T47D (cell line): ENCODE results near the gene TMEM41A.
"Not testable (repeated sequence)": the region's sequence is repeated elsewhere in the genome, so short reads cannot be mapped to it uniquely, and the experiment has no call there.

ENCODE experiments used
- DNase-seq, 2 experiments: peaks; one replicate each; pipeline versions ENCODE4 v3.0.0 to v3.0.0-alpha.2; 2011 to 2012; ENCODE audit warnings: low read depth in 1 of 2, low spot score in 1 of 2
- JUND ChIP-seq: IDR thresholded peaks from 2 replicates; pipeline ENCODE4 v1.6.1; 2012; ENCODE audit warnings: low read depth
- in situ Hi-C: cut with HindIII; loops from 2 replicates; pipeline ENCODE4 v1.10.0; 2016; ENCODE audit warnings: low sequenced_read_pairs, low pct_unique_long_range_greater_than_20kb

Gene TMEM41A

DNA sequence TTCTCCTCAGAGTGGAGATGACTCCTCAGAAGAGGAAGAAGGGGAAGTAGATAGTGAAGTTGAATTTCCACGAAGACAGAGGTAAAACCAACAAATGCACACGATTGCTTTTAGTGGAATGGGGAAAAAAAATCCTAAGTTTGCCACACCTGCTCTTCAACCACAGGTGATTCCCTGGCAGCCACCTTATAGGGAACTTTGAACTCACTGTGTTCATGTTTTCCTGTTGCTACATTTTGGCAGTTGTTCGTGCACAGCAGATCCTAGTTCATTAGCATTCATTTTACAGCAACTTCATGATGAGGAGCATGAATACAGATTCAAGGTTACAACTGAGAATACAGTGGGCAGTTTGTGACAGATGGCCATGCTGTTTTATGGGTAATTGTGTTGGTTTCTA is 21.5 kb downstream of the TMEM41A start:
- TF ChIP-seq JUND, result no peak
- no peak for DNase-seq
- in situ Hi-C loops, result no loop called here

GRCh38 chr3:185474922-185475321 is 23.9 kb downstream of the TMEM41A start:
- DNase-seq, in situ Hi-C loops: not testable (repeated sequence)

GRCh38 chr3:185473290-185473815 is 25.5 kb downstream of the TMEM41A start:
- TF ChIP-seq JUND, result no peak
- in situ Hi-C loops, result no loop called here

DNA sequence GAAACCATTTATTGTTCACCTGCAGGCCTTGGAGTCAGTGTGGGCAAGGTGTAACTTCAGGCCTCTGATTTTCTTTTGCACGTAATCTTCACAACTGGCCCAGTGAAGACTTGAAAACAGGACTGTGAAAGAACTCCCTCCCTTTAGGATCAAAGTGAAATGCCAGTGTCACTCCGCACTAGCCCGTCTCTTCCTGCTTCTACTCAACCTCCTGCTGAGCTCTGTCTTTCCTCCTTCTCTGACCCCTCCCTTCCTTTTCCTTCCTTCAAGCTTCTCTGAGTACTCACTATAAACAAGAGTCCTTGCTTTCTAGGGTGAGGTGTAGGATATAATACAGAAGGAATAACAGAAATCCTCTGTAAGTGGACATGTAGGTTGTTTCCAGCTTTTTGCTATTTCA is 28.5 kb downstream of the TMEM41A start:
- in situ Hi-C loops, result no loop called here
- DNase-seq, result no peak

More at GRCh38 chr3:185473290-185473815, 25.5 kb downstream of the TMEM41A start:
- DNase-seq, result no peak

GRCh38 chr3:185469542-185469941 is 29.3 kb downstream of the TMEM41A start:
- in situ Hi-C loops, result no loop called here
- no peak for TF ChIP-seq JUND
- DNase-seq, result no peak

More for the DNA sequence above, 28.5 kb downstream of the TMEM41A start:
- TF ChIP-seq JUND, result no peak

DNA sequence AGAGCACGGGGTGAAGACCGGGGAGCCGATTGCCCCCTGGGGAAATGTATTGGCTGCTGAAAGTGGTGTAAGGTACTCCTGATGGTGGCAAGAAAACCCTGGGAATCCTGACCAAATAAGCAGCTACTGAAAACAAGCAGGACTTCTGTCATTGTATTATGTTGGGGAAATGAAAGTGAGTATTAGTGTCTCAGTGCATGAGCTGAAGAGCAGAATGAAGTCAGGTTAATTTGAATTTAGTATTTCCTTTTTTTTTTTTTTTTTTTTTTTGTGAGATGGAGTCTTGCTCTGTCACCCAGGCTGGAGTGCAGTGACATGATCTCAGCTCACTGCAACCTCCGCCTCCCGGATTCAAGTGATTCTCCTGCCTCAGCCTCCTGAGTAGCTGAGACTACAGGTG is 32.7 kb downstream of the TMEM41A start:
- DNase-seq, in situ Hi-C loops: not testable (repeated sequence)

- no peak for TF ChIP-seq JUND
- in situ Hi-C loops, result no loop called here
- DNase-seq, result no peak
Measured at GRCh38 chr3:185465471-185465870, 33.4 kb downstream of the TMEM41A start.

DNA sequence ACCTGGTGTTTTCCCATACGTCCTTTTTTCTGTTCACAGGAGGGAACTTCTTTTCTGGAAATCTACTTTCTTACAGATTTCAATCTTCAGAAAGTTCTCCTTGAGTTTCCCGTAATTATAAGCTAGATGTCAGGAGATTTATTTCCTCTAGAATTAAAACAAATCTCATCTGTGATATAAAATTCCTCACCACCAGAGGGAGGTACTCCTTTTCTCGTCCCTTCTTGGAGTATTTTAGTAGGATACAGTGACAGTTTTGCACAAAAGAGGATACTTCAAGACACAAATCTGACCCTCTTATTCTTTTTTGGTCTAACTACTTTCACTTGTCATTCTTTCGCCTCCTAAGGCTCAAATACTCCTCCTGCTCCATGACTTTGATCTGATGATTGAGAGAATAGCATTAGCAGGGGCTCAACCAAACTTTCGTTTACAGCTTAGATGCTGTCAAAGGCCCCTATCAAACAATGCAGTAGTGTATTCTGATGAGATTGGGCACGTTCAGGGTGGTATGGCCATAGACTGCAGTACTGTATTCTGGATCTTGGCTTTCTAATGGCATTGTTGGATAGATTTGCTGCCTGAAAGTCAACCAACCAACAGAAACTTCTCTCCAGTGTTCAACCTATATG is 38.0 kb downstream of the TMEM41A start:
- no peak for TF ChIP-seq JUND
- in situ Hi-C loops, result no loop called here
- DNase-seq, result peak; percentile 48 to 76

- DNase-seq, result no peak
- in situ Hi-C loops, result no loop called here
- no peak for TF ChIP-seq JUND
Measured at GRCh38 chr3:185460309-185460708, 38.5 kb downstream of the TMEM41A start.

DNA sequence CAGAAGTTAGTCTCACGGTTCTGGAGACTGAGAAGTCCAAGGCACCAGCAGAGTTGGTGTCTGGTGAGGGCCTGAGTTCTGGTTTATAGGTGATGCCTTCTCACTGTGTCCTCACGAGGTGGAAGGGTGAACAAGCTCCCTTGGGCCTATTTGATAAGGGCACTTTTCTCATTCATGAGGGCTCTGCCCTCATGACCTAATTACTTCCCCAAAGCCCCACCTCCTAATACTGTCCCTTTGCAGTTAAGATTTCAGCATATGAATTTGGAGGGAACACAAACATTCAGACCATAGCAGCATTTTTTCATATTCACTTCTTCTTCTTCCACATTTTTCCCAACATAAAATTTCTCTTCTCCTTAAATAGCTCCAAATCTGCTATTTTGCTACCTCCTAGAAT is 41.5 kb downstream of the TMEM41A start:
- in situ Hi-C loops, result no loop called here
- no peak for TF ChIP-seq JUND
- DNase-seq, result no peak

- in situ Hi-C loops, DNase-seq: not testable (repeated sequence)
Measured at GRCh38 chr3:185451432-185451831, 47.4 kb downstream of the TMEM41A start.

- no peak for TF ChIP-seq JUND
- in situ Hi-C loops, result no loop called here
Measured at GRCh38 chr3:185448107-185448506, 50.7 kb downstream of the TMEM41A start.

DNA sequence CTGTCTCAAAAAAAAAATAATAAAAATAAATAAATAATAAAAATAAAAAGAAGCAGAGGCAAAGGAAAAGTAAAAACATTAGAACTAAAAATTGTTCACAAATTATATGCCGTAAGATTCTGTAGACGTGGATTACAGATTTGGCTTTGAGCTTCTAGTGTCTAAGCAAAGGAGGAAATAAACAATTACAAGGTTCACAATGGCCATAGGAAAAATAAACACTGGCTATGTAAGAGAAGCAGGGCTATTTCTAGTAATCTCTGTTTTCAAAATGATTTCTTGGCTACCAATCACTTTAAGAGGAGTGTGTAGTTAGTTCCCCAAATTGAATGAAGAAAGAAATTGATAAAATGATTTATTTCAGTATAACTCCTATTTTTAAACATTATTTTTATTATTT is 54.5 kb downstream of the TMEM41A start:
- in situ Hi-C loops, result no loop called here
- DNase-seq, result no peak
- no peak for TF ChIP-seq JUND

More at GRCh38 chr3:185448107-185448506, 50.7 kb downstream of the TMEM41A start:
- DNase-seq, result no peak

GRCh38 chr3:185442031-185442430 is 56.8 kb downstream of the TMEM41A start:
- TF ChIP-seq JUND, result no peak
- DNase-seq, result no peak
- in situ Hi-C loops, result no loop called here
